HAP-1 (cell line): ENCODE measurements around the gene ADNP.
"Not testable (repeated sequence)": the region's sequence is repeated elsewhere in the genome, so short reads cannot be mapped to it uniquely, and the experiment has no call there.

Experiments
- DNase-seq, 2 experiments: peaks; one replicate each; pipeline ENCODE4 v3.0.0-alpha.2; 2016 to 2020; ENCODE audit warnings: low spot score in 2 of 2
- H3K27me3 ChIP-seq: fragments of 250-450 bp; sonication (Bioruptor Pico); 2 replicates; pipeline ENCODE4 v1.5.1; 2020; ENCODE audit warnings: low read depth, mild to moderate bottlenecking, moderate library complexity
- H3K36me3 ChIP-seq: fragments of 250-450 bp; sonication (Bioruptor Pico); replicated peaks from 2 replicates; pipeline ENCODE4 v1.5.1; 2020; ENCODE audit warnings: mild to moderate bottlenecking
- H3K4me1 ChIP-seq: fragments of 250-450 bp; sonication (Bioruptor Pico); 2 replicates; pipeline ENCODE4 v1.5.1; 2020; ENCODE audit warnings: mild to moderate bottlenecking
- H3K4me3 ChIP-seq: fragments of 250-450 bp; sonication (Bioruptor Pico); 2 replicates; pipeline ENCODE4 v1.5.1; 2020; ENCODE audit warnings: mild to moderate bottlenecking, moderate library complexity
- H3K9me3 ChIP-seq: fragments of 250-450 bp; sonication (Bioruptor Pico); 2 replicates; pipeline ENCODE4 v1.5.1; 2020; ENCODE audit warnings: mild to moderate bottlenecking, moderate library complexity
- in situ Hi-C: fragments of 300-500 bp; cut with MboI; formaldehyde crosslinking; loops from 3 replicates; pipeline ENCODE4 v1.14.3; 2020; ENCODE audit warnings: low sequenced_read_pairs, inconsistent platforms, mixed read lengths

The ADNP gene

GRCh38 chr20:50931306-50932015 is at the start of gene ADNP:
Gene ADNP (minus strand): TSS chr20:50931437. CDS start chr20:50903996, 27,441 bp downstream.
- in situ Hi-C loops: no loop called here
- H3K36me3 ChIP-seq: peaks cover 53% of the 10 kb centered on the region
- DNase-seq: peak; percentile 86 to 93
- H3K27me3 ChIP-seq: no peaks in the 10 kb centered on the region
- peaks cover 50% of the 10 kb centered on the region for H3K4me1 ChIP-seq
- no peaks in the 10 kb centered on the region for H3K9me3 ChIP-seq
- H3K4me3 ChIP-seq: peak within 1 kb of the TSS; percentile 62

GRCh38 chr20:50980071-50980681 is 48.9 kb upstream of the ADNP start:
- Histone ChIP-seq H3K27me3 (no peaks in the 10 kb centered on the region), H3K4me3 (no peak overlapping the region), H3K4me1 (peaks cover 16% of the 10 kb centered on the region), H3K36me3 (no peaks in the 10 kb centered on the region), H3K9me3 (no peaks in the 10 kb centered on the region)
- in situ Hi-C loops: loop anchor here (25.0 kb wide), 1 partner anchor 1107 kb away; no protein-coding TSS in a partner anchor
- DNase-seq: no peak

GRCh38 chr20:50978533-50978932 is 47.3 kb upstream of the ADNP start:
- H3K4me3 ChIP-seq, H3K27me3 ChIP-seq, H3K9me3 ChIP-seq, DNase-seq, H3K36me3 ChIP-seq: not testable (repeated sequence)
- in situ Hi-C loops: loop anchor here (25.0 kb wide), 1 partner anchor 1109 kb away; no protein-coding TSS in a partner anchor
- H3K4me1 ChIP-seq: peaks cover 16% of the 10 kb centered on the region

GRCh38 chr20:50977066-50978021 is 46.1 kb upstream of the ADNP start:
- Histone ChIP-seq H3K27me3 (no peaks in the 10 kb centered on the region), H3K9me3 (no peaks in the 10 kb centered on the region), H3K4me1 (peaks cover 16% of the 10 kb centered on the region), H3K36me3 (no peaks in the 10 kb centered on the region), H3K4me3 (no peak overlapping the region)
- in situ Hi-C loops: loop anchor here (25.0 kb wide), 1 partner anchor 1110 kb away; no protein-coding TSS in a partner anchor
- peak; percentile 82 to 97 for DNase-seq

GRCh38 chr20:50975701-50976330 is 44.6 kb upstream of the ADNP start:
- in situ Hi-C loops: loop anchor here (25.0 kb wide), 1 partner anchor 1111 kb away; no protein-coding TSS in a partner anchor
- no peaks in the 10 kb centered on the region for H3K27me3 ChIP-seq
- H3K4me1 ChIP-seq: peaks cover 16% of the 10 kb centered on the region
- H3K36me3 ChIP-seq: no peaks in the 10 kb centered on the region
- H3K9me3 ChIP-seq: no peaks in the 10 kb centered on the region
- no peak overlapping the region for H3K4me3 ChIP-seq
- no peak for DNase-seq

- DNase-seq: no peak
- H3K27me3 ChIP-seq: no peaks in the 10 kb centered on the region
- in situ Hi-C loops: no loop called here
Observed at GRCh38 chr20:50969912-50970311, 38.7 kb upstream of the ADNP start.

GRCh38 chr20:50969435-50969834 is 38.2 kb upstream of the ADNP start:
- no peaks in the 10 kb centered on the region for H3K27me3 ChIP-seq
- DNase-seq: no peak
- no peak overlapping the region for H3K4me3 ChIP-seq
- H3K36me3 ChIP-seq: no peaks in the 10 kb centered on the region
- H3K9me3 ChIP-seq: no peaks in the 10 kb centered on the region
- H3K4me1 ChIP-seq: no peaks in the 10 kb centered on the region
- in situ Hi-C loops: no loop called here

More at GRCh38 chr20:50969912-50970311, 38.7 kb upstream of the ADNP start:
- H3K9me3 ChIP-seq: no peaks in the 10 kb centered on the region
- no peaks in the 10 kb centered on the region for H3K4me1 ChIP-seq
- no peak overlapping the region for H3K4me3 ChIP-seq
- H3K36me3 ChIP-seq: no peaks in the 10 kb centered on the region

- in situ Hi-C loops: no loop called here
- Histone ChIP-seq H3K36me3 (no peaks in the 10 kb centered on the region), H3K9me3 (no peaks in the 10 kb centered on the region), H3K4me3 (no peak overlapping the region), H3K27me3 (no peaks in the 10 kb centered on the region), H3K4me1 (no peaks in the 10 kb centered on the region)
- DNase-seq: no peak
Observed at GRCh38 chr20:50968289-50968688, 37.1 kb upstream of the ADNP start.

GRCh38 chr20:50967586-50967985 is 36.3 kb upstream of the ADNP start:
- H3K4me1 ChIP-seq: no peaks in the 10 kb centered on the region
- DNase-seq: no peak
- no peaks in the 10 kb centered on the region for H3K36me3 ChIP-seq
- H3K27me3 ChIP-seq: no peaks in the 10 kb centered on the region
- in situ Hi-C loops: no loop called here
- no peak overlapping the region for H3K4me3 ChIP-seq
- H3K9me3 ChIP-seq: no peaks in the 10 kb centered on the region

GRCh38 chr20:50959543-50960126 is 28.4 kb upstream of the ADNP start:
- Histone ChIP-seq H3K27me3 (no peaks in the 10 kb centered on the region), H3K4me1 (peaks cover 8% of the 10 kb centered on the region), H3K36me3 (peaks cover 5% of the 10 kb centered on the region), H3K4me3 (peak overlapping the region; percentile 87), H3K9me3 (no peaks in the 10 kb centered on the region)
- DNase-seq: no peak
- in situ Hi-C loops: no loop called here

GRCh38 chr20:50958615-50959542 is 27.6 kb upstream of the ADNP start, which contains the start of gene MOCS3:
Gene MOCS3 (plus strand): TSS chr20:50958818. CDS start chr20:50958843, 25 bp downstream.
- Histone ChIP-seq H3K36me3 (peaks cover 11% of the 10 kb centered on the region), H3K9me3 (no peaks in the 10 kb centered on the region), H3K27me3 (no peaks in the 10 kb centered on the region), H3K4me1 (peaks cover 8% of the 10 kb centered on the region), H3K4me3 (peak within 1 kb of the TSS; percentile 87)
- in situ Hi-C loops: no loop called here
- DNase-seq: peak; percentile 79 to 84
